Smooth muscle cell (in vitro differentiated cells): Measurements from ENCODE around the gene MARCO. TPM values are rescaled to one million over a fixed set of nuclear protein-coding genes. Genes with fewer than 3 reads are reported as not detected.

ENCODE experiments used
- DNase-seq: peaks from one replicate; lab custom pipeline; 2025; ENCODE audit not compliant: unreplicated experiment; lab: John Stamatoyannopoulos, UW
- H2AFZ ChIP-seq: fragments of 200-600 bp; sonication (generic); 2 replicates; pipeline ENCODE4 v1.6.0; 2016; ENCODE audit warnings: antibody characterized with exemption, low read depth, mild to moderate bottlenecking
- H3F3A ChIP-seq: fragments of 200-600 bp; sonication (generic); 2 replicates; pipeline ENCODE4 v1.6.0; 2017; ENCODE audit warnings: antibody characterized with exemption, low read depth
- H3K27ac ChIP-seq: fragments of 200-600 bp; sonication (generic); 2 replicates; pipeline ENCODE4 v1.5.1; 2016; ENCODE audit warnings: low read depth, mild to moderate bottlenecking
- H3K27me3 ChIP-seq: fragments of 200-600 bp; sonication (generic); 2 replicates; pipeline ENCODE4 v1.6.1; 2016; ENCODE audit warnings: low read depth, mild to moderate bottlenecking
- H3K36me3 ChIP-seq: fragments of 200-600 bp; sonication (generic); 2 replicates; pipeline ENCODE4 v1.5.1; 2016; ENCODE audit warnings: low read depth
- H3K4me1 ChIP-seq: fragments of 200-600 bp; sonication (generic); 2 replicates; pipeline ENCODE4 v1.5.1; 2016; ENCODE audit warnings: low read depth
- H3K4me2 ChIP-seq: fragments of 200-600 bp; sonication (generic); 2 replicates; pipeline ENCODE4 v1.6.0; 2016; ENCODE audit warnings: mild to moderate bottlenecking
- H3K4me3 ChIP-seq: fragments of 200-600 bp; sonication (generic); 2 replicates; pipeline ENCODE4 v1.5.1; 2016; ENCODE audit warnings: mild to moderate bottlenecking
- H3K79me2 ChIP-seq: fragments of 200-600 bp; sonication (generic); 2 replicates; pipeline ENCODE4 v1.6.0; 2016; ENCODE audit warnings: low read depth, mild to moderate bottlenecking
- H3K9ac ChIP-seq: fragments of 200-600 bp; sonication (generic); 2 replicates; pipeline ENCODE4 v1.6.0; 2016; ENCODE audit warnings: low read depth
- H3K9me3 ChIP-seq: fragments of 200-600 bp; sonication (generic); replicated peaks from 2 replicates; pipeline ENCODE4 v1.5.1; 2016; ENCODE audit warnings: low read depth
- H4K20me1 ChIP-seq: fragments of 200-600 bp; sonication (generic); 2 replicates; pipeline ENCODE4 v1.6.0; 2016; ENCODE audit warnings: low read depth
- CTCF ChIP-seq: fragments of 200-600 bp; sonication (generic); IDR thresholded peaks from 2 replicates; pipeline ENCODE4 v1.5.1; 2017; ENCODE audit warnings: borderline replicate concordance, mild to moderate bottlenecking, antibody characterized with exemption; ENCODE audit not compliant: insufficient read depth, poor library complexity, severe bottlenecking
- WGBS: methylation state at CpG from one replicate; pipeline ENCODE4 v1.1.7; 2016; ENCODE audit warnings: low lambda C conversion rate; 5-methylcytosine and 5-hydroxymethylcytosine counted together
- polyA plus RNA-seq: library from polyadenylated mRNA; unstranded; fragments of >200 nt; fragmentation: Nextera tagmentation; extraction: Ambion mirVana; gene quantifications from 2 replicates; pipeline ENCODE4 v1.2.1, GENCODE V29; 2016
- total RNA-seq: library from RNA; depleted of rRNA; stranded (reverse); fragments of >200 nt; gene quantifications from 2 replicates; pipeline ENCODE4 v1.2.3, GENCODE V29; 2014

The MARCO gene
- total and polyA plus RNA-seq, 2 experiments from 2014 or later, result not detected

- H3K4me3 ChIP-seq, result no peak overlapping the region
- no peak overlapping the region for H3K4me2 ChIP-seq
- H3K36me3 ChIP-seq, result no peaks in the 10 kb centered on the region
- H2AFZ ChIP-seq, result no peak overlapping the region
- no peak for TF ChIP-seq CTCF
- H3K9ac ChIP-seq, result no peak overlapping the region
- DNase-seq, result no peak
- H4K20me1 ChIP-seq, result no peaks in the 10 kb centered on the region
- peaks cover 29% of the 10 kb centered on the region for H3K27me3 ChIP-seq
- peaks cover 6% of the 10 kb centered on the region for H3K4me1 ChIP-seq
- no peak overlapping the region for H3K27ac ChIP-seq
- 80% methylated on average over 5 of the region's 5 CpGs for WGBS
- no peaks in the 10 kb centered on the region for H3K79me2 ChIP-seq
- H3F3A ChIP-seq, result no peaks in the 10 kb centered on the region
- no peaks in the 10 kb centered on the region for H3K9me3 ChIP-seq
Observed at GRCh38 chr2:118979152-118979861, 37.3 kb downstream of the MARCO start.

GRCh38 chr2:118980022-118980421 lies 38.0 kb downstream of the MARCO start:
- TF ChIP-seq CTCF, result no peak
- WGBS, result 86% methylated on average over 4 of the region's 4 CpGs
- H3K27me3 ChIP-seq, result peaks cover 29% of the 10 kb centered on the region
- no peak overlapping the region for H2AFZ ChIP-seq
- no peak overlapping the region for H3K4me3 ChIP-seq
- H3K4me1 ChIP-seq, result peaks cover 6% of the 10 kb centered on the region
- H3K4me2 ChIP-seq, result no peak overlapping the region
- no peak for DNase-seq
- H3K27ac ChIP-seq, result no peak overlapping the region
- H3K79me2 ChIP-seq, result no peaks in the 10 kb centered on the region
- no peaks in the 10 kb centered on the region for H4K20me1 ChIP-seq
- H3K36me3 ChIP-seq, result no peaks in the 10 kb centered on the region
- H3K9me3 ChIP-seq, result no peaks in the 10 kb centered on the region
- H3F3A ChIP-seq, result no peaks in the 10 kb centered on the region
- H3K9ac ChIP-seq, result no peak overlapping the region

- no peaks in the 10 kb centered on the region for H3K79me2 ChIP-seq
- no peaks in the 10 kb centered on the region for H4K20me1 ChIP-seq
- no peaks in the 10 kb centered on the region for H3F3A ChIP-seq
- H3K27ac ChIP-seq, result no peak overlapping the region
- no peak overlapping the region for H3K9ac ChIP-seq
- peaks cover 33% of the 10 kb centered on the region for H3K27me3 ChIP-seq
- no peaks in the 10 kb centered on the region for H3K36me3 ChIP-seq
- TF ChIP-seq CTCF, result no peak
- H3K4me3 ChIP-seq, result no peak overlapping the region
- H3K4me1 ChIP-seq, result peaks cover 2% of the 10 kb centered on the region
- no peaks in the 10 kb centered on the region for H3K9me3 ChIP-seq
- 86% methylated on average over 2 of the region's 2 CpGs for WGBS
- no peak overlapping the region for H2AFZ ChIP-seq
- H3K4me2 ChIP-seq, result no peak overlapping the region
- no peak for DNase-seq
Observed at GRCh38 chr2:118980573-118980972, 38.6 kb downstream of the MARCO start.

GRCh38 chr2:118981632-118982031 lies 39.6 kb downstream of the MARCO start:
- H4K20me1 ChIP-seq, result no peaks in the 10 kb centered on the region

More at GRCh38 chr2:118981632-118982031, 39.6 kb downstream of the MARCO start:
- no peaks in the 10 kb centered on the region for H3K79me2 ChIP-seq
- no peak overlapping the region for H3K4me3 ChIP-seq
- no peaks in the 10 kb centered on the region for H3K4me1 ChIP-seq
- no peak overlapping the region for H3K9ac ChIP-seq
- WGBS, result 88% methylated on average over 2 of the region's 2 CpGs
- no peak for DNase-seq
- TF ChIP-seq CTCF, result no peak
- no peak overlapping the region for H3K4me2 ChIP-seq
- H3K9me3 ChIP-seq, result no peaks in the 10 kb centered on the region
- H3K36me3 ChIP-seq, result no peaks in the 10 kb centered on the region
- no peaks in the 10 kb centered on the region for H3F3A ChIP-seq
- H3K27me3 ChIP-seq, result peaks cover 38% of the 10 kb centered on the region
- no peak overlapping the region for H3K27ac ChIP-seq
- H2AFZ ChIP-seq, result no peak overlapping the region
